ENCODE results near the gene CACTIN. TPM values are rescaled to one million over a fixed set of nuclear protein-coding genes. Genes with fewer than 3 reads are reported as not detected.

The CACTIN gene
- total and polyA plus RNA-seq, 7 donors, result 6.2 to 23.9 (median 20.5) TPM

- Histone ChIP-seq H3K27me3 (no peaks in the 10 kb centered on the region), H3K9me3 (no peaks in the 10 kb centered on the region), H3K4me1 (no peaks in the 10 kb centered on the region), H3K4me3 (no peak overlapping the region), H3K36me3 (peaks cover 9 to 92% (median 62%) of the 10 kb centered on the region in 4 donors), H3K27ac (peak overlapping the region in 1 of 4 donors; percentile 33)
- intact Hi-C loops (cut with DNase I), result no loop called here
- TF ChIP-seq EP300 (IDR thresholded peaks at IDR 0.05) (no peak), POLR2A (IDR thresholded peaks at IDR 0.05) (no peak), POLR2AphosphoS5 (IDR thresholded peaks at IDR 0.05) (no peak), CTCF (IDR thresholded peaks at IDR 0.05) (no peak)
- 84 to 85% methylated on average over 11 of the region's 11 CpGs for WGBS, 2 donors
- DNase-seq, result no peak
These were observed 18.4 kb upstream of the CACTIN start for GRCh38 chr19:3645067-3645396.

GRCh38 chr19:3644351-3645066, 17.9 kb upstream of the CACTIN start:
- no peak overlapping the region for H3K4me3 ChIP-seq
- 72 to 83% methylated on average over 19 of the region's 19 CpGs for WGBS, 2 donors
- intact Hi-C loops (cut with DNase I), result no loop called here
- TF ChIP-seq CTCF (IDR thresholded peaks at IDR 0.05) (no peak), POLR2AphosphoS5 (IDR thresholded peaks at IDR 0.05) (no peak), POLR2A (IDR thresholded peaks at IDR 0.05) (no peak), EP300 (IDR thresholded peaks at IDR 0.05) (no peak)
- H3K27ac ChIP-seq, result peak overlapping the region in 1 of 4 donors; percentile 33
- no peak for DNase-seq
- no peaks in the 10 kb centered on the region for H3K27me3 ChIP-seq
- no peaks in the 10 kb centered on the region for H3K4me1 ChIP-seq
- H3K9me3 ChIP-seq, result no peaks in the 10 kb centered on the region
- peaks cover 6 to 94% (median 66%) of the 10 kb centered on the region in 4 donors for H3K36me3 ChIP-seq

GRCh38 chr19:3643674-3644313, 17.2 kb upstream of the CACTIN start:
- intact Hi-C loops (cut with DNase I), result no loop called here
- Histone ChIP-seq H3K4me1 (no peaks in the 10 kb centered on the region), H3K27ac (no peak overlapping the region), H3K36me3 (peaks cover 7 to 100% (median 72%) of the 10 kb centered on the region in 4 donors), H3K9me3 (no peaks in the 10 kb centered on the region), H3K4me3 (no peak overlapping the region), H3K27me3 (no peaks in the 10 kb centered on the region)
- TF ChIP-seq EP300 (IDR thresholded peaks at IDR 0.05), result no peak
- no peak for TF ChIP-seq POLR2AphosphoS5 (IDR thresholded peaks at IDR 0.05)
- TF ChIP-seq POLR2A (IDR thresholded peaks at IDR 0.05), result no peak
- TF ChIP-seq CTCF (IDR thresholded peaks at IDR 0.05), result no peak
- DNase-seq, result no peak
- 93 to 94% methylated on average over 28 of the region's 28 CpGs for WGBS, 2 donors

GRCh38 chr19:3642987-3643673, 16.5 kb upstream of the CACTIN start:
- DNase-seq, result no peak
- no peak for TF ChIP-seq CTCF (IDR thresholded peaks at IDR 0.05)
- TF ChIP-seq POLR2AphosphoS5 (IDR thresholded peaks at IDR 0.05), result no peak
- no peak for TF ChIP-seq POLR2A (IDR thresholded peaks at IDR 0.05)
- TF ChIP-seq EP300 (IDR thresholded peaks at IDR 0.05), result no peak
- H3K27ac ChIP-seq, result no peak overlapping the region

More at GRCh38 chr19:3642987-3643673, 16.5 kb upstream of the CACTIN start:
- Histone ChIP-seq H3K27me3 (no peaks in the 10 kb centered on the region), H3K4me3 (no peak overlapping the region), H3K4me1 (no peaks in the 10 kb centered on the region), H3K9me3 (no peaks in the 10 kb centered on the region), H3K36me3 (peaks cover 14 to 100% (median 76%) of the 10 kb centered on the region in 4 donors)
- intact Hi-C loops (cut with DNase I), result no loop called here
- 90 to 94% methylated on average over 36 of the region's 36 CpGs for WGBS, 2 donors

Measured in sigmoid colon (tissue), 7 donors.